HG03571 (cell line): Measurements from ENCODE around the gene C1QTNF2.
"Not testable (repeated sequence)": the region's sequence is repeated elsewhere in the genome, so short reads cannot be mapped to it uniquely, and the experiment has no call there.

ENCODE experiments used
- ATAC-seq: cut with Tn5 transposase; IDR thresholded peaks from one replicate; pipeline ENCODE4 v1.9.1; 2021; ENCODE audit not compliant: unreplicated experiment

The C1QTNF2 gene

GRCh38 chr5:160348080-160348479 lies 22.3 kb downstream of the C1QTNF2 start:
- no peak for ATAC-seq

GRCh38 chr5:160347448-160347847 lies 23.0 kb downstream of the C1QTNF2 start:
- ATAC-seq: no peak

GRCh38 chr5:160342413-160342941 lies 27.9 kb downstream of the C1QTNF2 start:
- ATAC-seq: no peak

GRCh38 chr5:160341309-160341870 lies 29.0 kb downstream of the C1QTNF2 start:
- no peak for ATAC-seq

- ATAC-seq: not testable (repeated sequence)
Measured at GRCh38 chr5:160340513-160340912, 29.9 kb downstream of the C1QTNF2 start.

- ATAC-seq: no peak
Measured at GRCh38 chr5:160339406-160340130, 30.9 kb downstream of the C1QTNF2 start.

GRCh38 chr5:160334716-160335115 lies 35.7 kb downstream of the C1QTNF2 start:
- not testable (repeated sequence) for ATAC-seq

GRCh38 chr5:160333721-160334120 lies 36.7 kb downstream of the C1QTNF2 start:
- ATAC-seq: no peak

- ATAC-seq: no peak
Measured at GRCh38 chr5:160330212-160330611, 40.2 kb downstream of the C1QTNF2 start.

GRCh38 chr5:160327818-160328217 lies 42.6 kb downstream of the C1QTNF2 start:
- no peak for ATAC-seq

GRCh38 chr5:160326981-160327380 lies 43.4 kb downstream of the C1QTNF2 start:
- no peak for ATAC-seq

GRCh38 chr5:160325716-160326115 lies 44.7 kb downstream of the C1QTNF2 start:
- ATAC-seq: no peak

- ATAC-seq: no peak
Measured at GRCh38 chr5:160324886-160325285, 45.5 kb downstream of the C1QTNF2 start.

GRCh38 chr5:160318409-160318808 lies 52.0 kb downstream of the C1QTNF2 start:
- ATAC-seq: no peak

GRCh38 chr5:160317434-160317833 lies 53.0 kb downstream of the C1QTNF2 start:
- no peak for ATAC-seq

- ATAC-seq: no peak
Measured at GRCh38 chr5:160315968-160316367, 54.5 kb downstream of the C1QTNF2 start.

- no peak for ATAC-seq
Measured at GRCh38 chr5:160312960-160313727, 57.3 kb downstream of the C1QTNF2 start.

GRCh38 chr5:160312134-160312959 lies 58.1 kb downstream of the C1QTNF2 start, which contains the start of gene CCNJL:
Gene CCNJL, minus strand, starts transcription at chr5:160312564. Its CDS starts 641 bp downstream, at chr5:160311923.
- ATAC-seq: peak; percentile 63

GRCh38 chr5:160311491-160312133 lies 58.8 kb downstream of the C1QTNF2 start:
- peak; percentile 2 for ATAC-seq
